Panc1 (cell line): ENCODE data around the gene RNU1-1.
"Not testable (repeated sequence)": the region's sequence is repeated elsewhere in the genome, so short reads cannot be mapped to it uniquely, and the experiment has no call there.

Source experiments
- CTCF ChIP-seq: fragments of 450-650 bp; IDR thresholded peaks from 2 replicates; pipeline ENCODE4 v1.5.1; 2017; ENCODE audit warnings: mild to moderate bottlenecking
- POLR2AphosphoS5 ChIP-seq: IDR thresholded peaks from 2 replicates; pipeline ENCODE4 v1.6.1; 2012; ENCODE audit warnings: mild to moderate bottlenecking, low read depth, low read length, moderate library complexity
- TF ChIP-seq, protein P1 (sequence below), 2 experiments: IDR thresholded peaks; 2 replicates each; pipeline ENCODE4 v1.6.1; 2011 to 2012; ENCODE audit warnings: low read depth in 2 of 2, control low read depth in 1 of 2, low read length in 1 of 2, mild to moderate bottlenecking in 1 of 2, moderate library complexity in 1 of 2; ENCODE audit not compliant: insufficient read depth in 1 of 2

DNA sequence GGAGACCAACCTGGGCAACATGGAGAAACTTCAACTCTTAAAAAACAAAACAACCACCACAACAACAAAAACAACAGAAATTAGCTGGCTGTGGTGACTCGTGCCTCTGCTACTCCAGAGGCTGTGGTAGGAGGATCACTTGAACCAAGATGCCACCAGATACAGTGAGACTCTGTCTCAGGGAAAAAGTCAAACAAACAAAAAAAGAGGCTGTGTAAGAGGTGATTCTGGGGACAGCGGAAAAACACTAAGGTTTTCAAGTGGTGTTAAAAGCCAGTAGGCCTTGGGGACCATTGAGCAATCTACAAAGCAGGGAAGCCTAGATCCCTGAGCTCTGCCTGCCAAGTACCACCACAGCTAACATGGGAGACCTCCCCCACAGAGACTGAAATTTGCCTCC lies 8.2 kb downstream of the RNU1-1 start:
- TF ChIP-seq CTCF, POLR2AphosphoS5: not testable (repeated sequence)
- TF ChIP-seq, protein P1, sequence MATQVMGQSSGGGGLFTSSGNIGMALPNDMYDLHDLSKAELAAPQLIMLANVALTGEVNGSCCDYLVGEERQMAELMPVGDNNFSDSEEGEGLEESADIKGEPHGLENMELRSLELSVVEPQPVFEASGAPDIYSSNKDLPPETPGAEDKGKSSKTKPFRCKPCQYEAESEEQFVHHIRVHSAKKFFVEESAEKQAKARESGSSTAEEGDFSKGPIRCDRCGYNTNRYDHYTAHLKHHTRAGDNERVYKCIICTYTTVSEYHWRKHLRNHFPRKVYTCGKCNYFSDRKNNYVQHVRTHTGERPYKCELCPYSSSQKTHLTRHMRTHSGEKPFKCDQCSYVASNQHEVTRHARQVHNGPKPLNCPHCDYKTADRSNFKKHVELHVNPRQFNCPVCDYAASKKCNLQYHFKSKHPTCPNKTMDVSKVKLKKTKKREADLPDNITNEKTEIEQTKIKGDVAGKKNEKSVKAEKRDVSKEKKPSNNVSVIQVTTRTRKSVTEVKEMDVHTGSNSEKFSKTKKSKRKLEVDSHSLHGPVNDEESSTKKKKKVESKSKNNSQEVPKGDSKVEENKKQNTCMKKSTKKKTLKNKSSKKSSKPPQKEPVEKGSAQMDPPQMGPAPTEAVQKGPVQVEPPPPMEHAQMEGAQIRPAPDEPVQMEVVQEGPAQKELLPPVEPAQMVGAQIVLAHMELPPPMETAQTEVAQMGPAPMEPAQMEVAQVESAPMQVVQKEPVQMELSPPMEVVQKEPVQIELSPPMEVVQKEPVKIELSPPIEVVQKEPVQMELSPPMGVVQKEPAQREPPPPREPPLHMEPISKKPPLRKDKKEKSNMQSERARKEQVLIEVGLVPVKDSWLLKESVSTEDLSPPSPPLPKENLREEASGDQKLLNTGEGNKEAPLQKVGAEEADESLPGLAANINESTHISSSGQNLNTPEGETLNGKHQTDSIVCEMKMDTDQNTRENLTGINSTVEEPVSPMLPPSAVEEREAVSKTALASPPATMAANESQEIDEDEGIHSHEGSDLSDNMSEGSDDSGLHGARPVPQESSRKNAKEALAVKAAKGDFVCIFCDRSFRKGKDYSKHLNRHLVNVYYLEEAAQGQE (IDR thresholded peaks at IDR 0.05; ENCODE audit: insufficient read depth in 1 of 2, low read depth in 2 of 2, low read length in 1 of 2): not testable (repeated sequence)
